IPS DF 4.7 (cell line): Measurements from ENCODE around the gene FCHSD2.
"Not testable (repeated sequence)": the region's sequence is repeated elsewhere in the genome, so short reads cannot be mapped to it uniquely, and the experiment has no call there.

Experiments
- DNase-seq: peaks from one replicate; pipeline ENCODE4 v3.0.0-alpha.2; 2013; ENCODE audit warnings: low spot score; ENCODE audit errors: extremely low read depth

FCHSD2 gene

GRCh38 chr11:73061434-73061833, 80.7 kb downstream of the FCHSD2 start:
- not testable (repeated sequence) for DNase-seq

DNA sequence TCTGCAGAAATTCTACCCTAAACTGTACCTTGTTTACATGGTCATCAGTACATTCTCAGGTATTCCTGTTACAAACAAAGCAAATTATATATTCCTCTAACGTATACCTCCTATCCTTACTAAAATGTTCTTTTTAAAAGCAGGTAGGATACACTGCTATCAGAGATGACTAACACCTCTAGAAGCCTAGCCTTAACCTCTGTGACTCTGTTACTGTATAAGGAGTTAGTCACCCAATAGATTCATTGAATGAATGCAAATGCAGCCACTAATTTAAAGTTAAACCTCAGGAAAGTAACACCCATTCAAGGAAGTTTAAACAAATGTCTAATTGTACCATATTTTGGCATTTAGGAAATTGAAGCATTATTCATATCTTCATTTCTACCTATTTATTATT, 82.2 kb downstream of the FCHSD2 start:
- DNase-seq = no peak

DNA sequence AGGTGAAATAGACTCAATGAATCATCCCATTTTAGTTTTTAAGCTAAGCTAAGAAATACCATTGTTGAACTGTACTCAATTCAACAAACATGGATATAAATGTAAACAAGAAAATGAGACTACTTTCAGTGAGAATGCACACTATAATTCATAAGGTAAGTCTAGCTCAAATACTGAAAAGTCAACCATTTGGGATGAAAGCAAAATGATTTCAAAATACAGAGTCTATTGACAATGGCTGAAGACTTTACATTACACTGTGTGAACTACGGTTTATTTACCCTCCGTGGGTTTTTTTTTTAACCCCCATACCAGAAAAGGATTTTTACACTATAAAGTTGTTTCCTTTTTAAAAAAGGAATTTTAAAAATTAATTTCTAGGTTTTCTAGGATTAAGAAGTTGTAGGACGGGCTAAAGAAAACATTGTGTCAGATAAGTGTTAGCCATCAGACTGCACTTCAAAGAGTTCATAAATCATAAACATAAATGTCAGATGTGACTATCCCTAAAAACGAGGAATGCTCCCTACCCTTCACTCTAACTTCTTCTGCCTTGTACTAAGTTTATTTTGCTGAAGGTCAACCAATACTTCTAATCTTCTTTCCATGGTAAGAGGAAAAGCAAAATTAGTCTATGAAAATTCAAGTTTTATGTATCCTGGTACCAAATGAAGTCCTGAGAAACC, 83.0 kb downstream of the FCHSD2 start:
- DNase-seq = no peak

DNA sequence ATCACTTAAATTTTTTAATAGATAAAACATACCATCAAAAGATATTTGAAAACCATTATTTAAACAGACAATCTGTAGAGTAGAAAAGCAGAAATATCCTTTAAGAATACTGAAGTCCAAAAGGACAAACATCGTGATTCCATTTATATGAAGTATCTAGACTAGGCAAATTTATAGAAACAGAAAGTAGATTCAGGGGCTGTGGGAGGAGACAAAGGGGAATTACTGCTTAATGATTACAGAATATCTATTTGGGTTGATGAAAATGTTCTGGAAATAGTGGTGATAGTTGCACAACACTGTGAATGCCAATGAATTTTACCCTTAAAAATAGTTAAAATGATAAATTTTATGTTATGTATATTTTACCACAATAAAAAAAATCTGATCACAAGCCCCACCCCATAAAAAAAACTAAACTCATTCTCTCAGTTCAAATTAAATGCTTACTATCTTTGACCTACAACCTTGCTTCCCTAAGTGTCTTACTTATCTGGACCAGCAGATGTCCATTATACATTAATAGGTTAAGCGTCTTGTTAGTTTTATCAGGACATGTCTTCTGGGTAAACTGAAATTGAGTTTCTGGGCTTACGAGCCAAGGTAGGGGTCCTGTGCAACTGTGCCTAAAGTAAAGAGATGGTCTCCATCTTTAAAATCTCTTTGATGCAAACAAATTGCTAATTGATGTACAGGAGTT, 86.3 kb downstream of the FCHSD2 start:
- no peak for DNase-seq

DNA sequence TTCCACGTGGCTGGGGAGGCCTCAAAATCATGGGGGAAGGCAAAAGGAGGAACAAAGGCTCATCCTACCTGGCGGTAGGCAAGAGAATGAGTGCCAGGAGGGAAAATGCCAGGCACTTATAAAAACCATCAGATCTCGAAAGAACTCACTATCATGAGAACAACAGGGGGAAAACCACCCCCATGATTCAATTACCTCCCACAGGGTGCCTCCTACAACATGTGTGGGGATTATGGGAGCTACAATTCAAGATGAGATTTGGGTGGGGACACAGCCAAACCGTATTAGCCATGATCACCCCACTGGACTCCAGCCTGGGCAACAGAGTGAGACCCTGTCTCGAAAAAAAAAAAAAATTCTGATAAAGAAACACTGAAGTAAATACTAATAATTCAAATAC, 87.1 kb downstream of the FCHSD2 start:
- no peak for DNase-seq

- no peak for DNase-seq
Measured at GRCh38 chr11:73053964-73054363, 88.2 kb downstream of the FCHSD2 start.

DNA sequence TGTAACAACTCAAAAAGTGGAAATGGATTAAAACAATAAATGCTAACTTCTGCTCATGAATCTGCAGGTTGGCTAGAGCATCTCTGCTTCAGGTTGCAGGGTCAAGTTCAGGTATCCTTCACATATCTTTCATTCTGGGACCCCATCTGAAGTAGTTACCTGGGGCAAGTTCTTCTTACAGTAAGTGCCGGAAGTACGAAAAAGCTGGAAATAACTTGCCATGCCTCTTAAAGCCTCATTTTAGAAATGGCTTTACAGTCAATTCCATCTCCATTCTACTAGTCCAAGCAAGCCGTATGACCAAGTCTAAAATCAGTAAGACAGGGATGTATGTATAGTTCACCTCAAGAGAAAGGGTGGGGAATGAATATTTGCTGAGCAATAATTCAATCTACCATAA, 93.7 kb downstream of the FCHSD2 start:
- no peak for DNase-seq

GRCh38 chr11:73047773-73048371, 94.2 kb downstream of the FCHSD2 start:
- no peak for DNase-seq

DNA sequence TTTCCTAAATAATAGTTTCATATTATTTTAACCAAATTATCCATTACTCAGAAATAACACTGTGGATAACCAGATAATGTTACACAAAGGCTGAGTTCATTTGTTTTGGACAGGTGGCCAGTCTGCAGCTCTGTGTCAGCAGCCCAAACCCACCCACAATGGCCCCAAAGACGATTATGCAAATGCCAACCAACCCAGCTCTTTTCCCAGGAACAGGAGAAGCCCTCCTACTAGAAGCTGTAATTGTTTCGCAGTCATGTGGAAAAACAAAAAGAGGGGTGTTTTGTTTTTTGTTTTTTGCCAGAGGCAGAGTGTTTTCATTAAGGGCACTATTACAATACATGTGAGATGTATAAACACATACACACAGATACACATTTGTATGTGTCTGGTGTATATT, 102.1 kb downstream of the FCHSD2 start:
- no peak for DNase-seq

DNA sequence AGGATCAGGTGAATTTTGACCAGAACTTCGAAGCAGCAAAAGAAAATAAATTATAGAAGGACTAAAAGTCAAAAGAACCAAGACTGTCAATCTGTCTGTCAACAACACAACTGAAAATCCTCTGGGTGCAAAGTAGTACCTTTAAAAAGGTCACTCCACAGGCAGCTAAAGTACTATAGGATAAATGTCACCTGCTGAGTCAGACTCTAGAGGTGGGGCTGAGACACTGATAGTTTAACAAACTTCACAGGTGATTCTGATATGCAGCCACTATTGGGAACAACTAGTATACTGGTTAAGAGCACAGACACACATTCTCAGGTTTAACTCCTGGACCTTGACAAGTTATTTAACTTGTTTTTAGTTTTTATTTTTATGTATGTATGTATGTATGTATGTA, 107.3 kb downstream of the FCHSD2 start:
- no peak for DNase-seq

- DNase-seq = no peak
Measured at GRCh38 chr11:73034331-73034730, 107.8 kb downstream of the FCHSD2 start.

DNA sequence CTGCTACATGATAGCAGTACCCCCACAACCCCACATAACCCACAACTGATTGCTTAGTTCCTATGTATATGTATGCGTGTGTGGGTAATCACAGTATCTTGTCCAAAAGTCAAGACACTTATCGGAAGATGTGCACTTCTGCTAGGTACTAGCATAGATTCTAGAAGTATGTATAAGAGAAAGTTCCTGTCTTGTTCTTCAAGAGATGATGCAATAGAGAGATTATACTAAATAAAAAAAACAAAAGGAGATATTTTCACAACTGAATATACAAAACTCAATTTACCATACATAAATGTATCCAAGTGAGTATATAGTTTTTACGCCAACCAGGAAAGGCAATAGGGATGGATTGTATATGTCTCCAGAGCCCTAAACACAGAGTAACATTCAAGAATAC, 112.0 kb downstream of the FCHSD2 start:
- DNase-seq = no peak

GRCh38 chr11:73029403-73029802, 112.7 kb downstream of the FCHSD2 start:
- no peak for DNase-seq

DNA sequence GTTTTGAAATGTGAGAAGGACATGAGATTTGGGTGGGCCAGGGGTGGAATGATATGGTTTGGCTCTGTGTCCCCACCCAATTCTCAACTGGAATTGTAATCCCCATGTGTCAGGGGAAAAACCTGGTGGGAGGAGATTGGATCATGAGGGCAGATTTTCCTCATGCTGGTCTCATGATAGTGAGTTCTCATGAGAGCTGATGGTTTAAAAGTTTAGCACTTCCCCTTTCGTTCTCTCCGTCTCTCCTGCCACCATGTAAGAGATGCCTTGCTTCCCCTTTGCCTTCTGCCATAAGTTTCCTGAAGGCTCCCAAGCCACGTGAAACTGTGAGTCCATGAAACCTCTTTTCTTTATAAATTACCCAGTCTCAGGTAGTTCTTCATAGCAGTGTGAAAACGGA, 113.5 kb downstream of the FCHSD2 start:
- no peak for DNase-seq

- not testable (repeated sequence) for DNase-seq
Measured at GRCh38 chr11:73027840-73028239, 114.3 kb downstream of the FCHSD2 start.

DNA sequence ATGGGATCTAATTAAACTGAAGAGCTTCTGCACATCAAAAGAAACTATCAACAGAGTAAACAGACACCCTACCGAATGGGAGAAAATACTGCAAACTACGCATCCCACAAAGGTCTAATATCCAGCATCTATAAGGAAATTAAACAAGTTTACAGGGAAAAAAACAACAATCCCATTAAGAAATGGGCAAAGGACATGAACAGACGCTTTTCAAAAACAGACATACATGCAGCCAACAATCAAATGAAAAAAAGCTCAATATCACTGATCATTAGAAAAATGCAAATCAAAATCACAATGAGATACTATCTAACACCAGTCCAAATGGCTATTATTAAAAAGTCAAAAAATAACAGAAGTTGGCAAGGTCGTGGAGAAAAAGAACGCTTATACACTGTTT, 117.5 kb downstream of the FCHSD2 start:
- DNase-seq = no peak

DNA sequence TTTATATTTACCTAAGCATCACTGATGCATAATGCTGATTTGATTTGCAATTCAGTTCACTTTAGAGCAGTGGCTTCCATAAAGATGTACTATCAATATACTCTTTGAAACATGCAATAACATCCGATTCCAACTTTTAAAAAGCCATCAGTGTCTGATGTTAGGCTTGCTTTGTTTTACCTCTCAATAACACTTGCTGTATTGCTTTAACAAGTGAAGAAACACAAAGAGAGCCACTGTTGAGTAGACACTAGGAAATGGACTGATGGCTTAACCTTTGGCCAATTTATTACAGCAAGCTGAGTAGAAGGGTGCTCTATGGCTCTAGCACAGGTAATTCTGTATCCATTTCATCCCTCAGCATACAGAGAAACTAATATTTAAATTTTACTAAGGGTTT, 122.1 kb downstream of the FCHSD2 start:
- no peak for DNase-seq

GRCh38 chr11:73019449-73019848, 122.7 kb downstream of the FCHSD2 start:
- DNase-seq = no peak

GRCh38 chr11:73018856-73019255, 123.3 kb downstream of the FCHSD2 start:
- DNase-seq = no peak

DNA sequence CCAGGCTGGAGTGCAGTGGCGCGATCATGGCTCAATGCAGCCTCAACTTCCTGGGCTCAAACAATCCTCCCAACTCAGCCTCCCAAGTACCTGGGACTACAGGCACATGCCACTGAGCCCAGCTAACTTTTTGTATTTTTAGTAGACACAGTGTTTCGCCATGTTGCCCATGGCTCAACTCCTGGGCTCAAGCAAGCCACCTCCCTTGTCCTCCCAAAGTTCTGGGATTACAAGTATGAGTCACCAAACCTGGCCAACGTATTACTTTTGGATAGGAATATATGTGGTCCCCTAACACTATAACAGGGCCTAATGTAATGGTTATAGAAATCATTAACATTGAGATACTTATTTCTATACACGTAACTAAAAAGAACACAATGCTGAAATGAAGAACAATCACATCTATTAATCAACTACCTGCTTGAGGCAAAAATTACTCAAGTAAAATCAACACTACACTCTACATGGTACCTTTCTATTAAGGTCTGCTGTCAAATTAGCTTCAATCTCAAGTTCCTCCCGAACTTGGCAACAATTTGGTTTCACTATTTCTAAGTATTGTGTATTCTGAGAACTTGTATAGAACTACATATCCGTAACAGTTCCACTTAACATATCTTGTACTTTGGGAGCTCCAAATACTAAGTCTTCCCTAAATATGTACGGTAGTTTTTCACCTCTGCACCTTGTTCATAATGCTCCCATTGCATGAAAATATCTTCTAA, 124.9 kb downstream of the FCHSD2 start:
- DNase-seq = no peak

DNA sequence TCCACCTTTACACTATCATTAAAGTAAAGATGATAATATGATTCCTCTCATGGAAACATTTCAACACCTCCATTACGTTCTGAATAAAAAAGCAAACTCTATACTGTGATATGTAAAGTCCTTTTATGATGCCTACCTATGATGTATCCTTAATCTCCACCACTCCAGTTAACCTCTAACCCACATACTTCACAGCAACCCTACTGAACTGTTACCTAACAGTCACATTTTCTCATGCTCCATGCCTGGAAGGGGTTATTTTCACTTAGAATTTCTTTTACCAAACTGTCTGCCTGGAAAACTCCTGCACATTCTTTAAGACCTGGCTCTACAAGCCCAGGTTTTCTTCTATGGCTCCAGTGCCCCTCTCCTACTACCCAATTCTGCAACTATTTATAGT, 129.1 kb downstream of the FCHSD2 start:
- DNase-seq = no peak
